Activated CD4-positive, alpha-beta memory T cell treated with anti-CD3 and anti-CD28 coated beads, Interleukin-2, amount 10 ng/mL, durations not matched to agents 7 days and 5 days (primary cell): ENCODE measurements around the gene KCNE2. TPM values are rescaled to one million over a fixed set of nuclear protein-coding genes. Genes with fewer than 3 reads are reported as not detected.

ENCODE experiments used
- CTCF ChIA-PET: fragments of 350-600 bp; sonication (Branson Sonifier 250); formaldehyde crosslinking; loops from one replicate; lab custom pipeline; 2021; ENCODE audit warnings: antibody characterized with exemption, inconsistent platforms; lab: Charles Lee
- POLR2A ChIA-PET: fragments of 350-600 bp; sonication (Branson Sonifier 250); formaldehyde crosslinking; loops from one replicate; lab custom pipeline; 2021; ENCODE audit warnings: antibody characterized with exemption; lab: Charles Lee
- DNase-seq: peaks from one replicate; pipeline ENCODE4 v3.0.0-alpha.2; 2020
- H3K27ac Mint-ChIP-seq: one replicate; pipeline ENCODE4 v1.8.0; 2021; ENCODE audit warnings: mild to moderate bottlenecking, mixed read lengths
- H3K27me3 Mint-ChIP-seq: one replicate; pipeline ENCODE4 v1.8.0; 2021; ENCODE audit warnings: mixed read lengths
- H3K36me3 Mint-ChIP-seq: one replicate; pipeline ENCODE4 v1.8.0; 2021; ENCODE audit warnings: low read depth, mixed read lengths
- H3K4me1 Mint-ChIP-seq: one replicate; pipeline ENCODE4 v1.8.0; 2021; ENCODE audit warnings: mixed read lengths
- H3K4me3 Mint-ChIP-seq: one replicate; pipeline ENCODE4 v1.8.0; 2021; ENCODE audit warnings: mild to moderate bottlenecking, mixed read lengths
- H3K9me3 Mint-ChIP-seq: one replicate; pipeline ENCODE4 v1.8.0; 2021; ENCODE audit warnings: mixed read lengths
- total RNA-seq, 2 experiments: library from RNA; stranded (reverse); gene quantifications; one replicate each; pipeline ENCODE4 v1.2.3, GENCODE V29; 2021

KCNE2 gene, protein sequence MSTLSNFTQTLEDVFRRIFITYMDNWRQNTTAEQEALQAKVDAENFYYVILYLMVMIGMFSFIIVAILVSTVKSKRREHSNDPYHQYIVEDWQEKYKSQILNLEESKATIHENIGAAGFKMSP
- not detected for total RNA-seq

DNA sequence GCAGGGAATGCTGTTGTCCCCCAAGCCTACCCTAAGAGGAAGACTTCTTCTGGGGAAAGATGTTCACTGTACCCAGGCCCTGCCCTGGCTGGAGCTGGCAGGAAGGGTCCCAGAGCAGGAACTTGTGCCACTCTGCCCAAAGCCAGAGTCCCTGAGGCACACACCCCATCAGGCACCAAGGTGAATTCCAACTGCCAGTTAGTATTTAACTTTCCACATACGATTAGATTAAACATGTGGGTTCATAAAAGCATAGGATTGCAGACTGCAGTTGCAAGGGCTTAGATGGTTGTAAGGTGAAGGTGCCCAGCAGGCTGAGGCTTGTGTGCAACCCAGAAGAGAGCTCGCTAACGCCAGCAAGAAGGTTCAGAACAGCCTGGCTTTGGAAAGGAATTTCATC is at the start of gene KCNE2:
TSS of gene KCNE2 (plus strand) at position 274 of the 400 bp plus-strand sequence. CDS start 6,473 bp downstream, outside the sequence.
- Mint-ChIP-seq H3K4me3 (no peak within 1 kb of the TSS), H3K36me3 (no peaks in the 10 kb centered on the region), H3K9me3 (no peaks in the 10 kb centered on the region), H3K27me3 (peaks cover 20% of the 10 kb centered on the region), H3K27ac (no peak within 1 kb of the TSS), H3K4me1 (peaks cover 6% of the 10 kb centered on the region)
- POLR2A ChIA-PET = no interaction called here
- DNase-seq = no peak
- CTCF ChIA-PET = interaction anchor here (2.7 to 2.9 kb wide), 2 partner anchors 16 to 440 kb away, joined by 10 to 18 read pairs; no protein-coding TSS in a partner anchor

DNA sequence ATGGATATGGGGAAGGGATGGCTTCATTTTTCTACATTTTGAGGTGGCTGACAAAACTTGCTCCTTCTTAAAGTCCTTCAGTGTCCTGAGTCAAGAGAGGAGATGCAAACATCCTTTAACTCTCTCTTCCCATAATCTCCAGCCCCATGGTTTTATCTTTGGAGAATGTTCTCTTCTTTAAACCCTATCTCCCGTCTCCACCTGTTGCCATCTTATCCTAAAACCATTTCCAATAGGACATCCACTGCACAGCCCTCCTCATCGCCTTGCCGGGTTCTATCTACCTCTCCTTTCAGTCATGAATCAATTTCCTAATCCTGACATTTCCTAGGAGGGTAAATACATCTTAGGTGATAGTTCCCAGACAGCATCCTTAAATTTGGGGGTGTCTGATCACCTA is 44.2 kb upstream of the KCNE2 start:
- H3K36me3 Mint-ChIP-seq = no peaks in the 10 kb centered on the region
- no peak overlapping the region for H3K27ac Mint-ChIP-seq
- CTCF ChIA-PET = no interaction called here
- H3K4me3 Mint-ChIP-seq = no peak overlapping the region
- POLR2A ChIA-PET = no interaction called here
- H3K9me3 Mint-ChIP-seq = peaks cover 2% of the 10 kb centered on the region
- no peaks in the 10 kb centered on the region for H3K4me1 Mint-ChIP-seq
- DNase-seq = no peak
- H3K27me3 Mint-ChIP-seq = peaks cover 18% of the 10 kb centered on the region

DNA sequence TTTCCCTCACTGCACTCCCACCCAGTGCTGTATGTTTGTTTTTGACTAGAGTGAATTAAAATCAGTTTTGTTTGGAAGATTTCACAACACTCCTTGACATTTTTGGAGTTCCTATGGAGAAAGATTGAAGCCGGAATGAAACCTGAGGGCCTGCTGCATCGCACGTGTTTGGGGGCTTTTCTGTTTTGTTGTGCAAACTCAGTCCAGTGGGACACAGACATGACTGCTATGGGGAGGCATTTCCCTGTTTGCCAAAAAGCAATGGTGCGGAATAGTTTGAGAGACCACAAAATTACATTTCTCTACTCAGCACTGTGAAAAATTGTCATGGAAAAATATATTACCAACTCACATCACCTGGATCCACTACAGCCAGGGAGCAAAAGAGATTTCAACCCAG is 43.8 kb upstream of the KCNE2 start:
- Mint-ChIP-seq H3K36me3 (no peaks in the 10 kb centered on the region), H3K4me3 (no peak overlapping the region), H3K27ac (no peak overlapping the region), H3K4me1 (no peaks in the 10 kb centered on the region), H3K27me3 (peaks cover 18% of the 10 kb centered on the region), H3K9me3 (peaks cover 2% of the 10 kb centered on the region)
- ChIA-PET CTCF (no interaction called here), POLR2A (no interaction called here)
- no peak for DNase-seq

DNA sequence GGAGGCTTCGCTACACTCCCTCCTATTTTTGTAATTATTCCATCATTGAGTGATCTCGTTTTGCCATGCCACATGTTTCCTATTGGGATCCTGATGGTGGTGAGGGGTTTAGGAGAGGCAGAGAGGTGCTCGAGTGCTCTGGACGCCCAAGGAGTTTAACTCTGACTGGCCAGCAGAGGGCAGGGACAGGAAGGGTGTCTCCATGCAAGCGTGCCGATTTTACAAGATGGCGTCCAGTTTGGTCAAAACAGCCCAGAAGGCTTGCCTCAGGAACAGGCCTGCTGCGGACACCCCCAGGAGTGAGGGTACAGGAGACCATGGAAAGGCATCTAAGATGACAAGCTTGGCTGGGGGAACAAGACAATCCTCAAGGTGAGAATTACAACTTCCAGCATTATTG is 33.8 kb upstream of the KCNE2 start:
- POLR2A ChIA-PET = no interaction called here
- Mint-ChIP-seq H3K27ac (no peak overlapping the region), H3K36me3 (no peaks in the 10 kb centered on the region), H3K4me1 (no peaks in the 10 kb centered on the region), H3K9me3 (peaks cover 5% of the 10 kb centered on the region), H3K4me3 (no peak overlapping the region), H3K27me3 (no peaks in the 10 kb centered on the region)
- DNase-seq = no peak
- CTCF ChIA-PET = interaction anchor here (1.0 kb wide), 1 partner anchor 18 kb away, joined by 3 read pairs; no protein-coding TSS in a partner anchor

DNA sequence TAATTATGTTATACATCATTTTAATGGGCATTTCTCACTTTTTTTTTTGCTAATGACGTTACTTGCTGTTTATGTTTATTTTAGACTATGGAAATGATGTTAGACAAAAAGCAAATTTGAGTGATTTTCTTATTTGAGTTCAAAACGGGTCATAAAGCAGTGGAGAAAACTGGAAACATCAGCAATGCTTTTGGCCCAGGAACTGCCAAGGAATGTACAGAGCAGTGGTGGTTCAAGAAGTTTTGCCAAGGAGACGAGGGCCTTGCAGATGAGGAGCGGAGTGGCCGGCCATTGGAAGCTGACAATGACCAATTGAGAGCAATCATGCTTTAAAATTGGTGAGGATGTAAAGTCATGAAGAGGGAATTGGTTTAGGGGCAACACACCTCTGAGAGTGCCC is 32.1 kb upstream of the KCNE2 start:
- Mint-ChIP-seq H3K4me3 (no peak overlapping the region), H3K4me1 (no peaks in the 10 kb centered on the region), H3K27me3 (no peaks in the 10 kb centered on the region), H3K9me3 (peaks cover 5% of the 10 kb centered on the region), H3K36me3 (no peaks in the 10 kb centered on the region), H3K27ac (no peak overlapping the region)
- DNase-seq = no peak
- CTCF ChIA-PET = interaction anchor here (1.1 kb wide), 1 partner anchor 29 kb away, joined by 3 read pairs; no protein-coding TSS in a partner anchor
- POLR2A ChIA-PET = no interaction called here

DNA sequence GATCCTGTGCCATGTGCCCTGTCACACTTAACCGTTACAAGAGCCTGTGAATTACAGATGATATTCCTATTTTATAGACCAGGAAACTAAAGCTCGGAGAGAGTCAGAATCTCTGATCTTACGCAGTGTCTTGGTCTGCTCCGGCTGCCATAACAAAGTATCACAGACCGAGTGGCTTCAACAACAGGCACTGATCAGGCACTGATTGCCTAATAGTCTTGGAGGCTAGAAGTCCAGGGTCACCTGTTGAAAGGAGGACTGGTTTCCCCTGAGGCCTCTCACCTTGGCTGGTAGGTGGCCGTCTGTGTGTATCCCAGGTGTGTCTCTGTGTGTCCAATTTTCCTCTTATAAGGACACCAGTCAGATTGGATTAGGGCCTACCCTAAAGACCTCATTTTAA is 31.5 kb upstream of the KCNE2 start:
- CTCF ChIA-PET = interaction anchor here (1.1 kb wide), 1 partner anchor 28 kb away, joined by 3 read pairs; no protein-coding TSS in a partner anchor

DNA sequence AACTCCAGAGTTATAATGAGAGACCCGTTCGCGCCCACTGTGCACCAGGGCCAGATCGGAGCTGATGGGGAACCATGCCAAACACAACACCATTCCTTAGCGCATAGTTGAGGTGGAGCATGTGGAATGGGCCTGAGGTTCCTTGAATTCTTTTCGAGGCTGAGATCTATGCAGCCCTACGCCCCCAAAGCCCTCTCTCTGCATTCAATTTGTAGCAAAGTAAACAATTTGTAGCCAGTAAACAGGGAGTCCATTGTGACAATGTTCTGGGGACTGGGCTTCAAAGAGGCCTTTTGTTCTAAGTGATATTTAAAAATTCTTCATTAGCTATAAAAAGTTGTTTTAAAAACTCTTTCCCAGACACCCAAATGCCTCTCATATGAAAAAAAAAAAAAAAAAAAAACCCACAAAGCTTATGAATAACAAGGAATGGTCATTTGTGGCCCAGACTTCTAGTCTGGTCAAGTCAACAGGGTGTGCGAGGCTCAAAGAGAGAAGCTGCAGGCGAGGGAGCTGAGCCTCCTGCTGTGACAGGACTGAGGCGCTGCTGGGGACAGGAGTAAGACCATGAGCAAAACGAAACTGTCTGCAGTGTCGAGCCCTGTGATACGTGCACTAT is 30.6 kb upstream of the KCNE2 start:
- Mint-ChIP-seq H3K4me3 (no peak overlapping the region), H3K27me3 (no peaks in the 10 kb centered on the region), H3K4me1 (no peaks in the 10 kb centered on the region), H3K9me3 (peaks cover 5% of the 10 kb centered on the region), H3K27ac (no peak overlapping the region), H3K36me3 (no peaks in the 10 kb centered on the region)
- DNase-seq = no peak
- POLR2A ChIA-PET = no interaction called here
- CTCF ChIA-PET = no interaction called here

More for the DNA sequence above, 31.5 kb upstream of the KCNE2 start:
- no peak overlapping the region for H3K4me3 Mint-ChIP-seq
- POLR2A ChIA-PET = no interaction called here
- H3K4me1 Mint-ChIP-seq = no peaks in the 10 kb centered on the region
- no peak for DNase-seq
- H3K9me3 Mint-ChIP-seq = peaks cover 5% of the 10 kb centered on the region
- H3K27ac Mint-ChIP-seq = no peak overlapping the region
- no peaks in the 10 kb centered on the region for H3K27me3 Mint-ChIP-seq
- H3K36me3 Mint-ChIP-seq = no peaks in the 10 kb centered on the region

DNA sequence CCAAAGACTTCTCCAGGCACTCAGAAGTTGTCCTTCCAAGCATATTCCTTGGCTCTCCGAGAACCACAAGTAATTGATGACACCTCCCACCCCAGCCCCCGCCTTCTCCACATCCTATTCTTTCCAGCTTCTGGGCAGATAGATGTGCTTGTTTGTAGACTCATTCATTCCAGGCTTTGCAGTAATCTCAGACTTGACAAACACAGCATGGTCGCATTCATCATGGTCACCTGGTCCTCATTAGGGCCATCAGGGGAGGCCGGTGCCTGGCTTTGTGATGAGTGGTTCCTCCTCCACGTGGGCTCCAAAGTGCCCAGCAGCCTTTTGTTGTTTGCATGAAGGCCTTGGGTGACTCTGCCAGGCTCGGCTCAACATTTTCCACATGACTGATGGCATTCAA is 28.5 kb upstream of the KCNE2 start:
- no peak for DNase-seq
- no peaks in the 10 kb centered on the region for H3K9me3 Mint-ChIP-seq
- H3K4me1 Mint-ChIP-seq = peaks cover 4% of the 10 kb centered on the region
- H3K27ac Mint-ChIP-seq = no peak overlapping the region
- no peaks in the 10 kb centered on the region for H3K27me3 Mint-ChIP-seq
- POLR2A ChIA-PET = no interaction called here
- CTCF ChIA-PET = interaction anchor here (2.9 kb wide), 1 partner anchor 13 kb away, joined by 9 read pairs; no protein-coding TSS in a partner anchor
- H3K4me3 Mint-ChIP-seq = no peak overlapping the region
- H3K36me3 Mint-ChIP-seq = no peaks in the 10 kb centered on the region

DNA sequence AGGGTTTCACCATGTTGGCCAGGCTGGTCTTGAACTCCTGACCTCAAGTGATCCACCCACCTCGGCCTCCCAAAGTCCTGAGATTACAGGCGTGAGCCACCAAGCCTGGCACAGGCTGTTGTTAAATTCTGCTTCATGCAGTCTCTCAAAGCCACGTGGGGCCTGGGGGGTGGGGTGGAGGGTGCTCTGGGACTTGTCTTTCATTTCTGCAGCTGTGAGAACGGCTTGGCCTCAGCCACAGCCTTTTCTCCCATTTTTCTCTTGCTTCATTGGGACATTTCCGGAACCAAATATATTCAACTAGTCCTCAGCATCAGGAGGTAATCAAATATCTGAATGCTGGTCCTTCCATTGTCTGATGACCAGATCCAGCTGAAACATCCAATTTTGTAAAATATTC is 27.6 kb upstream of the KCNE2 start:
- Mint-ChIP-seq H3K36me3 (no peaks in the 10 kb centered on the region), H3K4me1 (peaks cover 8% of the 10 kb centered on the region), H3K27me3 (peaks cover 2% of the 10 kb centered on the region), H3K4me3 (no peak overlapping the region), H3K9me3 (no peaks in the 10 kb centered on the region), H3K27ac (no peak overlapping the region)
- CTCF ChIA-PET = interaction anchor here (2.9 kb wide), 1 partner anchor 12 kb away, joined by 9 read pairs; no protein-coding TSS in a partner anchor
- no peak for DNase-seq
- POLR2A ChIA-PET = interaction anchor here (0.9 kb wide), 1 partner anchor 10 kb away, joined by 3 read pairs; no protein-coding TSS in a partner anchor

DNA sequence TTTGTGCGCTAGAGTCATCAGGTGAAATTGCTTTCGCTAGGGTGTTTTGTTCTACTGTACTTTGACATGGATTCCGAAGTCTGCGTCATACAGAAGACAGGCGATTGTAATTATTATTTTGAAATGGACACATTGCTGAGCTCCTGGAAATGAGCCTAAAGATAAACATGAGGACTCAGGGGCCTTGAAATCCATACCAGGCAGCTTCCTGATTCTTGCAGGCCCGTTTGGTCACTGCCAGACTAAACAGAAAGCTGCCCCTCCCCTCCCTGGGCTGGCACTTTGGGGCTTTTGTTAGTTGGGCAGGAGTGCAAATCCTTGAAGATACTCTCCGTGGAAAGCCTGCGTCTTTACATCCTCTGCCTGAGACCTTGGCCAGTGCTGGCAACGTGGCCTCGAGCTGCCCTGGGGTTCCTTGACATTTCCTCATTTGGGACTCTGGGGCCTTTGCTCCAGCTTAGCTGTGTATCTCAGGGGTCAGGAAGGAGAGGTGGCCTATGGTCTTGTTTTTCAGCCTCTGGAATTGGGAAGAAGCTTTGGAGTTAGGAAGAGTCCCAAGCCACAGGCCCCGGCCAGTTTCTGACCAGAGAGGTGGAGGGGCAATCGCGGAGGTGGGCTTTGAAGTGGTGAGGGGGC is 26.9 kb upstream of the KCNE2 start:
- Mint-ChIP-seq H3K4me3 (no peak overlapping the region), H3K36me3 (no peaks in the 10 kb centered on the region), H3K27me3 (peaks cover 2% of the 10 kb centered on the region), H3K27ac (no peak overlapping the region), H3K9me3 (no peaks in the 10 kb centered on the region), H3K4me1 (peaks cover 8% of the 10 kb centered on the region)
- ChIA-PET CTCF (interaction anchor here (2.9 kb wide), 1 partner anchor 11 kb away, joined by 9 read pairs; no protein-coding TSS in a partner anchor), POLR2A (interaction anchor here (0.9 kb wide), 1 partner anchor 11 kb away, joined by 3 read pairs; no protein-coding TSS in a partner anchor)
- no peak for DNase-seq

DNA sequence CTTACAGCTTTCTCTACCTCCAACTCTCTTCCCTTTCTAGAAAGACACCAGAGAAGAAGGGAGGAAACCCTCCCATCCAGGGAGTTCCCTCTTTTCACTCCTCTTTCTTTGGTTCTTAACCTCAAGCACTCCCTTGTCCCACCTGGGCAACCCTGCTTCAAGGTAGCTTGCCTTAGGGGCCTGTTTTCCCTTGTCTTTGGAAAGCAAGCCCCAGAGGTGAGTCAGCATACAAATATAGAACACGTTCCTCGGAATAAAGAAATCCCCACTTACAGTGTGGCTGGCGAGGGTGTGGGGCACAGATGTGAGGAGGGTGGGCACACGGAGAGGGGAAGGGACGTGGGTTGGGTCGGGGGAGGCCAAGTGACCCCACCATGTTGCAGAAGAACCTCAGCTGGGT is 26.1 kb upstream of the KCNE2 start:
- peaks cover 2% of the 10 kb centered on the region for H3K27me3 Mint-ChIP-seq
- no peak overlapping the region for H3K4me3 Mint-ChIP-seq
- no peak for DNase-seq
- ChIA-PET CTCF (interaction anchor here (0.6 kb wide), 1 partner anchor 134 kb away, joined by 4 read pairs; no protein-coding TSS in a partner anchor), POLR2A (no interaction called here)
- no peaks in the 10 kb centered on the region for H3K36me3 Mint-ChIP-seq
- no peaks in the 10 kb centered on the region for H3K9me3 Mint-ChIP-seq
- H3K4me1 Mint-ChIP-seq = peaks cover 8% of the 10 kb centered on the region
- no peak overlapping the region for H3K27ac Mint-ChIP-seq

DNA sequence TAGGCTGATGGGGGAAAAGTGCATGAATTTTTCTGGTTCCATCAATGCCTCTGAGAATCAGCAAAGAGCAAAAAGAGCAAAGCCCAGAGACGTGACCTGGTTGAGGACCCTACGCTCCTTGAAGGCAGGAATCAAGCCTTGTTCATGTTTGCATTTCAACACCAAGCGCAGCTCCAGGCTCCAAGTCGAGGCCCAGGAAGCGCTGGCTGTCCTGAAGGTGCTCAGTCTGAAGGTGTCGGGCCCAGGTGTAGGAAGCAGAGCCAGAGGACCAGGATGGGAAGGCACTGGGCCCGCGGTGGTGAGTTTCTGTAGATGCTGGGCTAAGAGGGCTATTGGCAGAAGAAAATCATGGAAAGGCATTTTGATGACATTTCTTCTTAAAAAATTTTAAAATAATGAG is 25.6 kb upstream of the KCNE2 start:
- ChIA-PET POLR2A (no interaction called here), CTCF (interaction anchor here (0.6 to 0.9 kb wide), 2 partner anchors 10 to 134 kb away, joined by 3 to 4 read pairs; no protein-coding TSS in a partner anchor)
- H3K27ac Mint-ChIP-seq = no peak overlapping the region
- no peak overlapping the region for H3K4me3 Mint-ChIP-seq
- peaks cover 8% of the 10 kb centered on the region for H3K4me1 Mint-ChIP-seq
- H3K9me3 Mint-ChIP-seq = no peaks in the 10 kb centered on the region
- H3K27me3 Mint-ChIP-seq = peaks cover 2% of the 10 kb centered on the region
- no peaks in the 10 kb centered on the region for H3K36me3 Mint-ChIP-seq
- no peak for DNase-seq

DNA sequence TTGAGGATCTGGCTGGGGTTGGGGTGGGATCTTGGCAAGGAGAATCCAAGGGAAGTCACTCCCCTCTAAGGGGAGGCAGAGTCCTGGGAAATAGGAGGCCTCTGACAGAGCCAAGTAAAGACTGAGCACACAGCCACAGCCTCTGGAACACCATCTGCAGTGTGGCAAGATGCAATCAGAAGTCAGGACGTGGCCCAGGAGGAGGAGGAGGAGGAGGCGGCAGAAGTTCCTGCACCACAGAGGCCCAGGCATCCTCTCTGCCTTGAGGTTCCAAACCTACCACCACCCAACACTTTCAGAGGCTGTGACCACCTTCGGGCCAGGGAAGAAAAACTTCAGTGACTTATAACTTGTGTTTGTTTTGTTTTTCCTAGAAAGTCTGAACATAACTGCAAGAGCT is 23.7 kb upstream of the KCNE2 start:
- DNase-seq = no peak
- ChIA-PET CTCF (no interaction called here), POLR2A (no interaction called here)
- no peaks in the 10 kb centered on the region for H3K9me3 Mint-ChIP-seq
- peaks cover 8% of the 10 kb centered on the region for H3K4me1 Mint-ChIP-seq
- H3K27me3 Mint-ChIP-seq = peaks cover 2% of the 10 kb centered on the region
- no peak overlapping the region for H3K4me3 Mint-ChIP-seq
- H3K27ac Mint-ChIP-seq = no peak overlapping the region
- no peaks in the 10 kb centered on the region for H3K36me3 Mint-ChIP-seq
